ENCODE measurements around the gene PHC3.

- no peak for TF ChIP-seq LEF1 (IDR thresholded peaks at IDR 0.05; ENCODE audit: borderline replicate concordance)
- no peak for TF ChIP-seq ZNF384 (IDR thresholded peaks at IDR 0.05)
- no peak for TF ChIP-seq PKNOX1 (IDR thresholded peaks at IDR 0.05)
- TF ChIP-seq FOXM1 (IDR thresholded peaks at IDR 0.05; ENCODE audit: borderline replicate concordance): no peak
- TF ChIP-seq ELF4 (IDR thresholded peaks at IDR 0.05): no peak
- no peak for TF ChIP-seq SUZ12 (IDR thresholded peaks at IDR 0.05)
Measured at GRCh38 chr3:170211668-170212067, 30.1 kb upstream of the PHC3 start.
